HG03196 (cell line): Measurements from ENCODE around the gene QPRT.
"Not testable (repeated sequence)": the region's sequence is repeated elsewhere in the genome, so short reads cannot be mapped to it uniquely, and the experiment has no call there.

Source experiments
- ATAC-seq: cut with Tn5 transposase; IDR thresholded peaks from one replicate; pipeline ENCODE4 v1.9.1; 2021; ENCODE audit not compliant: unreplicated experiment

QPRT gene

DNA sequence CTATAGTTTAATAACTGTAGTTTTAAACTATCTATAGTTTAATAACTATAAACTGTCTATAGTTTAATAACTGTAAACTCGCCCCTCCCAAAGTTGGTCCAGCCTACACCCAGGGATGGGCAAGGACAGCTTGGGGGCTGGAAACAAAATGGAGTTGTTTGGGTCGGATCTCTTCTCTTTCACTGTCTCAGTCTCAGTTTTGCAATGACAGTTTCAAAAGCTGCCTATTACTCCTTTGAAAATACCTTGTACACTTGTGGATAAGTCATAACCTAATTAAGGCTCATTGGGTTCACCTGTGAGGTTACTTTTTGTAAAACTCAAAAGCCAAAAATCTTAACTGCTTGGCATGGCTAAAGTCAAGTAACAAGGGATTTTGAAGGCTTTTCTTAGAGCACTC, 35.4 kb downstream of the QPRT start:
- no peak for ATAC-seq

- no peak for ATAC-seq
Measured at GRCh38 chr16:29714972-29715371, 36.0 kb downstream of the QPRT start.

DNA sequence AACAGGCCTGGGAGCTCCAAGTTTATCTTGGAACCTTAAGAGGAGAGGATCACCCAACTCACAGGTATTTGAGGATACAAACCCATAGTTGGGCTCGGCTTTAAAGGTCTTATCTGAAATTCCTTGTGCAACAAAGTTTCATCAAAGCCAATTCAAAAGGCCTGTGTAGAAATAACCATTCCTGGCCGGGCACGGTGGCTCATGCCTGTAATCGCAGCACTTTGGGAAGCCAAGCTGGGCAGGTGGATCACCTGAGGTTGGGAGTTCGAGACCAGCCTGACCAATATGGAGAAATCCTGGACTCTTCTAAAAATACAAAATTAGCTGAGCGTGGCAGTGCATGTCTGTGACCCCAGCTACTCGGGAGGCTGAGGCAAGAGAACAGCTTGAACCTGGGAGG, 38.1 kb downstream of the QPRT start:
- no peak for ATAC-seq

DNA sequence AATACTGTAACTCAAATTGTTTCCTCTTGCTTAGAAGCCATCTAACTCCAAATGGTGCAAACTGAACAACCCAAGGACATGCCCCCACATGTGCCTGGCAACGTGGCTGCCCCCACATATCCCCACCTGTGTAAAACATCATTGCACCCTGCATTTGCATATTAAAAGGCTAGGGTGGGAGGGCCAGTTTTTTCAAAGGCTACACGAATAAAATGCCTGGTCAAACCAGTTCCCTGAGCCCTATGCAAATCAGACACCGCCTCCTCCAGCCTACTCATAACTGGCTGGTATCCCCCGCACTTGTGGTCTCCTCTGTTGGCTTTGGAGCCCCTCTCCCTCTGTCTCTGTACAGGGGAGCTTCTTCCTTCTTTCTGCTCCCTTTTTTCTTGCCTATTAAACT, 40.1 kb downstream of the QPRT start:
- ATAC-seq, result no peak

DNA sequence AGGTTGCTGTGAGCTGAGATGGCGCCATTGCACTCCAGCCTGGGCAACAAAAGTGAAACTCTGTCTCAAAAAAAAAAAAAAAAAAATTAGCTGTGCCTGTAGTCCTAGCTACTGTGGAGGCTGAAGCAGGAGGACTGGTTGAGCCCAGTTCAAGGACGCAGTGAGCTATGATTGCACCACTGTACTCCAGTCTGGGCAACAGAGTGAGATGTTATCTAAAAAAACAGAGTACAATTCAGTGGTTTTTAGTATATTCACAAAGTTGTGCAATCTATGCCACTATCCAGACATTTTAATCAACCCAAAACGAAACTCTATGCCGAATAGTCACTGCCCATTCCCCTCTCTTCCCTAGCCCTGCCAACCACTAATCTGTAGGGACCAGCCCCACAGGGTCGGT, 41.7 kb downstream of the QPRT start:
- no peak for ATAC-seq

- ATAC-seq, result not testable (repeated sequence)
Measured at GRCh38 chr16:29721167-29721879, 42.3 kb downstream of the QPRT start.

- no peak for ATAC-seq
Measured at GRCh38 chr16:29726845-29727377, 47.9 kb downstream of the QPRT start.

DNA sequence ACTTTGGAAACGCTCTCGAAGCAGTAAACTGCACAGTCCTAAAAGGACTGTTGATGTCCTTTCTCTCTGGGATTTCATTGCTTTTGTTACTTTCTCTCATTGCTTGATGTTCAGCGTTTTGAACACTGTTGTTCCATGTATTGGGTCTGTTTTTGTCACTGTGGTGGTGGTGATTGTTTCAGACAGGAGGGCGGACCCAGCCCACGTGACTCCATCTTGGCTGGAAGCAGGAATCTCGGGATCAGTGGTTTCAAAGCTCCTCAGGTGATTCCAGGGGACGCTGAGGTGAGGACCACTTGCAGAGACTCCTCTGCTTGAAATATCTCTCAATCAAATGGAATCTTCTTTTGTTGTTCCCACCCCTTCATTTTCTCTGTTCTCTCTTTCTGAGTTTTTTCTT, 48.5 kb downstream of the QPRT start:
- ATAC-seq, result no peak

GRCh38 chr16:29729116-29729521, 50.1 kb downstream of the QPRT start:
- no peak for ATAC-seq

DNA sequence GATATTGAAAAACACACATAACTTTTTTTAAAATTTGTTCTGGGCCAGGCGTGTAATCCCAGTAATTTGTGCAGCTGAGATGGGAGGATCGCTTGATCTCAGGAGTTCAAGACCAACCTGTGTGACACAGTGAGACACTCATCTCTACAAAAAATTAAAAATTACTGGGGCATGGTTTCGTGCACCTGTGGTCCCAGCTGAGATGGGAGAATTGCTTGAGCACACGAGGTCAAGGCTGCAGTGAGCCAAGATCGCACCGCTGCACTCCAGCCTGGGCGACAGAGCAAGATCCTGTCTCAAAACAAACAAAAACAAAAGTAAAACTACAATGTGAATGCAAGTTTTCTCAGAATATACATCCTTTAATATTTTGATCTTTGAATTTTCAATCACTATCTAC, 51.7 kb downstream of the QPRT start:
- no peak for ATAC-seq

DNA sequence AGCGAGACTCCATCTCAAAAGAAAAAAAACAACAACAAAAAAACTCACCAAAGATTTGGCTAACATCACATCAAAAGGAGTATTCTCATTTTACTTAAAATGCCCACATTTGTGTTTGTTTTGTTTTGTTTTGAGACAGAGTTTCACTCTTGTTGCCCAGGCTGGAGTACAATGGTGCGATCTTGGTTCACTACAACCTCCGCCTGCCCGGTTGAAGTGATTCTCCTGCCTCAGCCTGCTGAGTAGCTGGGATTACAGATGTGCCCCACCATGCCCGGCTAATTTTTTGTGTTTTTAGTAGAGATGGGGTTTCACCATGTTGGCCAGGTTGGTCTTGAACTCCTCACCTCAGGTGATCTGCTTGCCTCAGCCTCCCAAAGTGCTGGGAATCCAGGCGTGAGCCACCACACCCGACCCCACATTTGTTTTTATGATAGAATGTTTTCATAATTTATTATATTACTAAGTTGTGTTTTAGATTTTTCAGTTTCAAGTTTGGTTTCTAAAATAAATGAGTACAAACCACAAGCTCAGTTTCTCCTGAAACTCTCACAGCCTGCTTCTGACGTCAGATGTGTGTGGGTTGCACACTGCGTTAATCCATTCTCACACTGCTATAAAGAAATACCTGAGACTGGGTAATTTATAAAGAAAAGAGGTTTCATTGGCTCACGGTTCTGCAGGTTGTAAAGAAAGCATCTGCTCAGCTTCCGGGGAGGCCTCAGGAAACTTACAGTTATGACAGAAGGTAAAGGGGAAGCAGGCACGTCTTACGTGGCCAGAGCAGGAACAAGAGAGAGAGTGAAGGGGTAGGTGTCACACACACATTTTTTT, 53.0 kb downstream of the QPRT start:
- peak; percentile 74 for ATAC-seq

GRCh38 chr16:29734786-29735185, 55.8 kb downstream of the QPRT start:
- ATAC-seq, result no peak

- ATAC-seq, result no peak
Measured at GRCh38 chr16:29736112-29736511, 57.1 kb downstream of the QPRT start.

DNA sequence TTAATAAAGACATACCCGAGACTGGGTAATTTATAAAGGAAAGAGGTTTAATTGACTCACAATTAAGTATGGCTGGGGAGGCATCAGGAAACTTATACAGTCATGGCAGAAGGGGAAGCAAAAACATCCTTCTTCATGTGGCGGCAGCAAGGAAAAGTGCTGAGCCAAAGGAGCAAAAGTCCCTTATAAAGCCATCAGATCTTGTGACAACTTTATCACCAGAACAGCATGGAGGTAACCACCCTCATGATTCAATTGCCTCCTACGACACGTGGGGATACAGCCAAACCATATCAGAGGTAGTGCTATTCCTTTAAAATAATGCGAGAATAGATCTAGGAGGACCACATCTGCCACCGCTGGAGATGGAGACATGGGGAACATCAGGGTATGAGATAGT, 57.8 kb downstream of the QPRT start:
- ATAC-seq, result no peak

GRCh38 chr16:29737713-29738112, 58.7 kb downstream of the QPRT start:
- no peak for ATAC-seq

DNA sequence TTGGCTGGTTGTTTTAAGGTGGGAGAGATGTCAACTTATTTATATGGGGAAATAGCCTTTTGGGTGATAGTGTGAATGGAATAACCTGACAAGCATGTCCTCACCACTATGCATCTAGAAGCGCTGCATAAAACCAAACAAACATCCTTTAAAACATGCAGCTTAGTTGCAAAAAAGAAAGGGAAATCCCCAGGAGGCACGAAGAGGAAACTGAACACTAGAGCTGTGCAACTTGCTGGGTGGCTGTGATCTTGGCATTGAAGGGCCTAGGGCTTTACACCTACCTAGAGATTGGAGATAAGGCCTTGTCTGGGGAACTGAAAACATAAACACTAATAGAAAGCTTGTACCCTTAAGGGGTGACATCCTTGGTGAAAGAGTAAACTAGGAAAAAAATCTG, 59.5 kb downstream of the QPRT start:
- ATAC-seq, result no peak

- not testable (repeated sequence) for ATAC-seq
Measured at GRCh38 chr16:29739927-29740629, 61.1 kb downstream of the QPRT start.

GRCh38 chr16:29740630-29741015, 61.6 kb downstream of the QPRT start:
- not testable (repeated sequence) for ATAC-seq

DNA sequence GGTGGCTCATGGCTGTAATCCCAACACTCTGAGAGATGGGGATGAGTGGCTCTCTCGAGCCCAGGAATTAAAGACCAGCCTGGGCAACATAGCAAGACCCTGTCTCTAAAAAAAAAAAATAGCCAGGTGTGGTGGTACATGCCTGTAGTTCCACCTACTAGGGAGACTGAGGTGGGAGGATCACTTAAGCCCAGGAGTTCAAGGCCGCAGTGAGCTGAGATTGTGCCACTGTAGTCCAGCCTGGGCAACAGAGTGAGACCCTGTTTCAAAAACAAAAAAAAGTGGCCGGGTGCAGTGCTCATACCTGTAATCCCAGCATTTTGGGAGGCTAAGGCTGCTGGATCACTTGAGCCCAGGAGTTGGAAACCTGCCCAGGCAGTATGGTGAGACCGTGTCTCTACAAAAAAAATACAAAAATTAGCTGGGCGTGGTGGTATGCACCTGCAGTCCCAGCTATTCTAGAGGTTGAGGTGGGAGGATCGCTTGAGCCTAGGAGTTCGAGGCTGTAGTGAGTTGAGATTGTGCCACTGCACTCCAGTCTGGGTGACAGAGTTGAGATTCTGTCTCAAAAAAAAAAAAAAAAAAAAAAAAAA, 63.8 kb downstream of the QPRT start:
- no peak for ATAC-seq

DNA sequence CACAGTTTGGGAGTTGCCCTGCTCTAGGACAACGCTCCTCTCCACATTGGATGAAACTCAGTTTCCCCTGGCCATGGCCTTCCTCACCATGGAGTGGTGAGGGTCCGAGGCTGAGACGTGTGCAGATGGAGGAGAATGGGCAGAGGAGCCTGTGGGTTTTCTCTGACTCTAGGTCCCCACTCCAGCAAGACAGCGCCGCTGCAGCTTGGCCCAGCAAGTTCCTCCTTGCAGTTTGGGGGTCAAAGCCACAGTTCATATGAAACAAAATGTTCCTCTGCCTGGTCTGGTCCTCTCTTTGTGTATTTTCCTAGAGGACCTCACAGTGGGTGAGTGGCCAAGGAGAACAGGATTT, 64.5 kb downstream of the QPRT start:
- no peak for ATAC-seq

- no peak for ATAC-seq
Measured at GRCh38 chr16:29743827-29744531, 65.0 kb downstream of the QPRT start.
